Testis (tissue), 2 donors: ENCODE results near the gene UBR3.

Source experiments
- CTCF ChIP-seq, 3 experiments: fragments of 450-650 bp in 2 of 3; fragments of 200-600 bp in 1 of 3; sonication (generic) in 1 of 3; IDR thresholded peaks; one replicate each; pipeline ENCODE4 v1.5.1; 2016 to 2019; ENCODE audit warnings: antibody characterized with exemption in 3 of 3, mild to moderate bottlenecking in 2 of 3, moderate library complexity in 1 of 3
- POLR2A ChIP-seq: fragments of 450-650 bp; IDR thresholded peaks from one replicate; pipeline ENCODE4 v1.6.1; 2017; ENCODE audit warnings: antibody characterized with exemption, mild to moderate bottlenecking, moderate library complexity

- TF ChIP-seq CTCF (IDR thresholded peaks at IDR 0.05) = no peak
- no peak for TF ChIP-seq POLR2A
These were observed 1.0 kb downstream of the UBR3 start for GRCh38 chr2:169828141-169828811.
